ENCODE results near the gene CDH4. TPM values are rescaled to one million over a fixed set of nuclear protein-coding genes. Genes with fewer than 3 reads are reported as not detected.

CDH4 gene
- total RNA-seq, 2 experiments from 2014 or later: 0.10 to 0.15 TPM

GRCh38 chr20:61233590-61233989 is 18.5 kb upstream of the CDH4 start:
- Mint-ChIP-seq H3K4me1 (ENCODE audit: low read depth) (peaks cover 2% of the 10 kb centered on the region), H3K36me3 (ENCODE audit: low read depth) (no peaks in the 10 kb centered on the region), H3K4me3 (no peak overlapping the region), H3K9me3 (no peaks in the 10 kb centered on the region), H3K27ac (no peak overlapping the region), H3K27me3 (ENCODE audit: low read depth) (peaks cover 18% of the 10 kb centered on the region)
- DNase-seq: no peak
- CTCF ChIA-PET: interaction anchor here (0.7 kb wide), 1 partner anchor 446 kb away, joined by 5 read pairs; no protein-coding TSS in a partner anchor
- intact Hi-C loops (cut with micrococcal nuclease): no loop called here

- Mint-ChIP-seq H3K4me1 (ENCODE audit: low read depth) (no peaks in the 10 kb centered on the region), H3K27ac (no peak overlapping the region), H3K9me3 (no peaks in the 10 kb centered on the region), H3K4me3 (no peak overlapping the region), H3K27me3 (ENCODE audit: low read depth) (peaks cover 20% of the 10 kb centered on the region), H3K36me3 (ENCODE audit: low read depth) (no peaks in the 10 kb centered on the region)
- CTCF ChIA-PET: no interaction called here
- intact Hi-C loops (cut with micrococcal nuclease): no loop called here
- no peak for DNase-seq
Observed at GRCh38 chr20:61234224-61234890, 17.7 kb upstream of the CDH4 start.

- no peak for DNase-seq
- CTCF ChIA-PET: no interaction called here
- H3K4me1 Mint-ChIP-seq (ENCODE audit: low read depth): no peaks in the 10 kb centered on the region
- peaks cover 5% of the 10 kb centered on the region for H3K9me3 Mint-ChIP-seq
- no peak overlapping the region for H3K4me3 Mint-ChIP-seq
- no peak overlapping the region for H3K27ac Mint-ChIP-seq
- no peaks in the 10 kb centered on the region for H3K36me3 Mint-ChIP-seq (ENCODE audit: low read depth)
- peaks cover 15% of the 10 kb centered on the region for H3K27me3 Mint-ChIP-seq (ENCODE audit: low read depth)
- intact Hi-C loops (cut with micrococcal nuclease): no loop called here
Observed at GRCh38 chr20:61236713-61237112, 15.3 kb upstream of the CDH4 start.

GRCh38 chr20:61238813-61239212 is 13.2 kb upstream of the CDH4 start:
- H3K27me3 Mint-ChIP-seq (ENCODE audit: low read depth): peaks cover 18% of the 10 kb centered on the region
- H3K36me3 Mint-ChIP-seq (ENCODE audit: low read depth): no peaks in the 10 kb centered on the region
- no peaks in the 10 kb centered on the region for H3K4me1 Mint-ChIP-seq (ENCODE audit: low read depth)
- no peak overlapping the region for H3K27ac Mint-ChIP-seq
- peaks cover 5% of the 10 kb centered on the region for H3K9me3 Mint-ChIP-seq
- intact Hi-C loops (cut with micrococcal nuclease): no loop called here
- CTCF ChIA-PET: no interaction called here
- no peak for DNase-seq
- H3K4me3 Mint-ChIP-seq: no peak overlapping the region

DNA sequence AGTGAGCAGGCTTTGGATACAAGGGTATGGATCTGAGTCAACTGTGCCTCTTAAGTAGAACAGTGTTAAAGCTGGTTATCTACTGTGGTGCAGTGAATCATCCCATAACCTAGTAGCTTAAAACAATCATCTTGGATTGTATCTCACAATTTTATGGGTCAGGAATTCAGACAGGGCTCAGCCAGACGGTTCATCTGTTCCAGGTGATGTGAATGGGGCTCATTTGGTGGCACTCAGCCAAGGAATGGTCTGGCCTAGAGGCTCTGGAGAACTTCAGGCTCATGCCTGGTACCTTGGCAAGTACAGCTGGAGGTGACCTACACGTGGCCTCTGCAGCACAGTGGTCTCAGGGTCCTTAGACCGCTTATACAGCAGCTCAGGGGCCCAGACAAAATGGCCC is 11.2 kb upstream of the CDH4 start:
- H3K27me3 Mint-ChIP-seq (ENCODE audit: low read depth): peaks cover 21% of the 10 kb centered on the region
- intact Hi-C loops (cut with micrococcal nuclease): no loop called here
- peaks cover 5% of the 10 kb centered on the region for H3K9me3 Mint-ChIP-seq
- DNase-seq: no peak
- no peak overlapping the region for H3K4me3 Mint-ChIP-seq
- no peak overlapping the region for H3K27ac Mint-ChIP-seq
- H3K36me3 Mint-ChIP-seq (ENCODE audit: low read depth): no peaks in the 10 kb centered on the region
- no peaks in the 10 kb centered on the region for H3K4me1 Mint-ChIP-seq (ENCODE audit: low read depth)
- CTCF ChIA-PET: no interaction called here

GRCh38 chr20:61244213-61244612 is 7.8 kb upstream of the CDH4 start:
- Mint-ChIP-seq H3K9me3 (peaks cover 5% of the 10 kb centered on the region), H3K27ac (no peak overlapping the region), H3K27me3 (ENCODE audit: low read depth) (peaks cover 19% of the 10 kb centered on the region), H3K36me3 (ENCODE audit: low read depth) (no peaks in the 10 kb centered on the region), H3K4me1 (ENCODE audit: low read depth) (no peaks in the 10 kb centered on the region), H3K4me3 (no peak overlapping the region)
- intact Hi-C loops (cut with micrococcal nuclease): no loop called here
- CTCF ChIA-PET: no interaction called here
- DNase-seq: no peak

- CTCF ChIA-PET: no interaction called here
- no peaks in the 10 kb centered on the region for H3K36me3 Mint-ChIP-seq (ENCODE audit: low read depth)
- H3K27ac Mint-ChIP-seq: no peak overlapping the region
- intact Hi-C loops (cut with micrococcal nuclease): no loop called here
- no peak for DNase-seq
- no peak overlapping the region for H3K4me3 Mint-ChIP-seq
- H3K27me3 Mint-ChIP-seq (ENCODE audit: low read depth): peaks cover 35% of the 10 kb centered on the region
- no peaks in the 10 kb centered on the region for H3K4me1 Mint-ChIP-seq (ENCODE audit: low read depth)
- H3K9me3 Mint-ChIP-seq: peaks cover under 1% of the 10 kb centered on the region
Observed at GRCh38 chr20:61246269-61246668, 5.8 kb upstream of the CDH4 start.

DNA sequence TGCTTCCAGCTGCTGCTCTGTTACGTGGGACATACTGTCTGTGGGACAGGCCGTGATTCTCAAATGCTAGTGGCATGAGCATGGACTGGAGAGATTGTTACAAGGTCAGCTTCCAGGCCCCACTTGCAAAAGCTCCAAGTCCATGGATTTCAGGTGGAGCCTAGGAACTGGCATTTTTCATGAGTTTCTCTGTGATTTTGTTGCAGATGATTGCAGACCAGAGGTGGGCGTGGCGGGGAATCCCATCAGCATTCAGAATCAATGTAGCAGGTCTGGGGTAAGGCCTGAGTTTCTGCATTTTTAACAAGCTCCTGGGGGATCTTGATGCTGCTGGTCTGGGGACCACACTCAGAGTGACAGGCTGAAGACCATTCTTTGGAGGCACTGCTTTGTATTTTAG is 2.4 kb upstream of the CDH4 start:
- no peaks in the 10 kb centered on the region for H3K9me3 Mint-ChIP-seq
- peaks cover 2% of the 10 kb centered on the region for H3K4me1 Mint-ChIP-seq (ENCODE audit: low read depth)
- CTCF ChIA-PET: interaction anchor here (0.7 kb wide), 1 partner anchor 20 kb away, joined by 3 read pairs; no protein-coding TSS in a partner anchor
- peaks cover 46% of the 10 kb centered on the region for H3K27me3 Mint-ChIP-seq (ENCODE audit: low read depth)
- no peak overlapping the region for H3K4me3 Mint-ChIP-seq
- no peak overlapping the region for H3K27ac Mint-ChIP-seq
- H3K36me3 Mint-ChIP-seq (ENCODE audit: low read depth): no peaks in the 10 kb centered on the region
- no peak for DNase-seq
- intact Hi-C loops (cut with micrococcal nuclease): no loop called here

GRCh38 chr20:61252601-61253263 is 671 bp downstream of the CDH4 start:
- H3K36me3 Mint-ChIP-seq (ENCODE audit: low read depth): no peaks in the 10 kb centered on the region
- DNase-seq: no peak
- H3K27ac Mint-ChIP-seq: no peak overlapping the region
- CTCF ChIA-PET: no interaction called here
- peaks cover 2% of the 10 kb centered on the region for H3K4me1 Mint-ChIP-seq (ENCODE audit: low read depth)
- H3K4me3 Mint-ChIP-seq: no peak overlapping the region
- H3K9me3 Mint-ChIP-seq: no peaks in the 10 kb centered on the region
- intact Hi-C loops (cut with micrococcal nuclease): no loop called here
- H3K27me3 Mint-ChIP-seq (ENCODE audit: low read depth): peaks cover 59% of the 10 kb centered on the region

DNA sequence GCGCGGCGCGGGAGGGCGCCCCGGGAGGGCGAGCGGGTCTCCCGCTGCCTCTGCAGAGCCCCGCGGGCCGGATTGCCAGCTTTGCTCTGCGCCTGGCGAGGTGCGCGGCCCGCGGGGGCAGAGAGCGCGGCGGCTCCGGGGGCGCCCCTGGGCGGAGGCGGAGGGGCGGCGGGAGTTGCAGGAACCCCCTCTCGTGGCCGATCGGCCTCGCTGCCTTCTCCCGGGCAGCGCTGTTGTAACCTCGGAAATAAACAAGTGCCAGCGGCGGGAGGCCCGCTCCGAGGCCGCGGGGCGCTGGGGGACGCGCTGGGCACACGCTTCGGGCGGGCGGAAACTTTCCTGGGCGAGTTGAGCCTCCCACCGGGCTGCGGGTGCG is 1.2 kb downstream of the CDH4 start:
- peaks cover under 1% of the 10 kb centered on the region for H3K9me3 Mint-ChIP-seq
- H3K27me3 Mint-ChIP-seq (ENCODE audit: low read depth): peaks cover 59% of the 10 kb centered on the region
- peaks cover 2% of the 10 kb centered on the region for H3K4me1 Mint-ChIP-seq (ENCODE audit: low read depth)
- no peak for DNase-seq
- no peak overlapping the region for H3K4me3 Mint-ChIP-seq
- H3K36me3 Mint-ChIP-seq (ENCODE audit: low read depth): no peaks in the 10 kb centered on the region
- CTCF ChIA-PET: no interaction called here
- intact Hi-C loops (cut with micrococcal nuclease): no loop called here
- H3K27ac Mint-ChIP-seq: no peak overlapping the region

DNA sequence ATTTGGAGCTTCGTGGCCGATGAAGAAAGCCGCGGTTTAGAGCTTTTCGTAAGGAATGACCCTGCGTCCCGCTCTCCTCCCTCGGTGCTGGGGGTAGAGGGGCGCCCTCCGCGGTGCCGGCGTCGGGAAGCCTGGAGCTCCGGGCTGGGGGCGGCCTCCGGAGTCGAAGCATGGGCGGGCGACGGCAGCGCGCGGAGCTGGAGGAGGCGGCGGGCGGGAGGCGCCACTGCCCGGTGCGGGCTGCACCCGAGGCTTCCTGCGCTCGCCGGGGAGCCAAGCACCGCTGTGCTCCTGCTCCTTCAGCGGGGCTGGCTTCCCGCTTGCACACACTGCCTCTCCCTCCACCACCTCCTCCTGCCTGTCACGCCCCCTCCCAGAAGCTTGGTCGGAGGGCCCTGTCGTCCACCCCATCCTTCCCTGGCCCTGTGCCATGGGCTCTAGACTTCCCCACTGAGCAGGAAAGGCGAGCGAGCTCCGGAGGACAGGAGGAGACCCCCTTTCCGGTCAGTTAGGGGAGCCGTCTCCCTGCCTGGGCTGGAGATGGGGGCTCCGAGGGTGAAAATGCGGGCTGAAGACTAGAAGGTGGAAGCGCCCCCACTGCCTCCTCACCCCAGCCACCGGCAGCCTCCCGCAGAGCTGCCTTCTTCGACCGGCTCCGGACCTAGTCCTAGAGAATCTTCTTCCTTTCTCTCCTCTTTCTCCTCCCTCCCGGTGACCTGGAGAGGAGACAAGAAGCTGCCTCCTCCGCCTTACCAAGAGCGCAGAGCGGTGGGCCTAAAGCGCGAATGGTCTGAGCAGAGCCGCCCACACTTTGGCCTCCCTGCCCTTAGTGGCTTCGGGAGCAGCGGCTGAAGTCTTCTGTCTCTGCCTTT is 1.8 kb downstream of the CDH4 start:
- Mint-ChIP-seq H3K27ac (no peak overlapping the region), H3K27me3 (ENCODE audit: low read depth) (peaks cover 54% of the 10 kb centered on the region), H3K9me3 (peaks cover 1% of the 10 kb centered on the region), H3K36me3 (ENCODE audit: low read depth) (no peaks in the 10 kb centered on the region), H3K4me3 (no peak overlapping the region), H3K4me1 (ENCODE audit: low read depth) (peaks cover 2% of the 10 kb centered on the region)
- no peak for DNase-seq
- CTCF ChIA-PET: no interaction called here
- intact Hi-C loops (cut with micrococcal nuclease): no loop called here

GRCh38 chr20:61254881-61255626 is 3.0 kb downstream of the CDH4 start:
- Mint-ChIP-seq H3K27me3 (ENCODE audit: low read depth) (peaks cover 43% of the 10 kb centered on the region), H3K27ac (no peak overlapping the region), H3K4me1 (ENCODE audit: low read depth) (peaks cover 2% of the 10 kb centered on the region), H3K36me3 (ENCODE audit: low read depth) (no peaks in the 10 kb centered on the region), H3K4me3 (no peak overlapping the region), H3K9me3 (peaks cover 1% of the 10 kb centered on the region)
- CTCF ChIA-PET: interaction anchor here (0.5 kb wide), 1 partner anchor 84 kb away, joined by 7 read pairs; no protein-coding TSS in a partner anchor
- no peak for DNase-seq
- intact Hi-C loops (cut with micrococcal nuclease): no loop called here
